ENCODE data around the gene LYPD1.

Gene LYPD1

DNA sequence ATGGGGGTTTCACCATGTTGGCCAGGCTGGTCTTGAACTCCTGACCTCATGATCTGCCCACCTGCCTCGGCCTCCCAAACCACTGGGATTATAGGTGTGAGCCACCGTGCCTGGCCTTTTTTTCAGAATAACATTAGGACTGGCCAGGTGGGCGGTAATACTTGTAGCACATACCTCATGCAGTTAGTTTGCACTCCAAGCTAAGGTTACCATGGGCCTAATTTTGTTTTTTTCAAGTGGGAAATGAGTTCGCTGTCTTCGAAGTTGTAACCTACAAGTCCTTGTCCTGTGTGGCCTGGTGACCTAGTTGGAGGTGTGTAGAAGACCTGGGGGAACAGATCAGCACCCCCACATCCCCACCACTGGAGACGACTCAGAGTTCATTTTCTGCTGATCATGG is 74.8 kb downstream of the LYPD1 start:
- DNase-seq (ENCODE audit: low read depth in 2 of 2): no peak

All from stimulated activated CD4-positive, alpha-beta T cell treated with anti-CD3 and anti-CD28 coated beads, Interleukin-12 subunit alpha, Interleukin-12 subunit beta, amount 100 ng/mL, for 24 hours (primary cell).